ENCODE results near the gene LLPH.

GRCh38 chr12:66127650-66128049, 2.9 kb downstream of the LLPH start:
- TF ChIP-seq EZH2 (IDR thresholded peaks at IDR 0.05): no peak
- TF ChIP-seq, protein P1, sequence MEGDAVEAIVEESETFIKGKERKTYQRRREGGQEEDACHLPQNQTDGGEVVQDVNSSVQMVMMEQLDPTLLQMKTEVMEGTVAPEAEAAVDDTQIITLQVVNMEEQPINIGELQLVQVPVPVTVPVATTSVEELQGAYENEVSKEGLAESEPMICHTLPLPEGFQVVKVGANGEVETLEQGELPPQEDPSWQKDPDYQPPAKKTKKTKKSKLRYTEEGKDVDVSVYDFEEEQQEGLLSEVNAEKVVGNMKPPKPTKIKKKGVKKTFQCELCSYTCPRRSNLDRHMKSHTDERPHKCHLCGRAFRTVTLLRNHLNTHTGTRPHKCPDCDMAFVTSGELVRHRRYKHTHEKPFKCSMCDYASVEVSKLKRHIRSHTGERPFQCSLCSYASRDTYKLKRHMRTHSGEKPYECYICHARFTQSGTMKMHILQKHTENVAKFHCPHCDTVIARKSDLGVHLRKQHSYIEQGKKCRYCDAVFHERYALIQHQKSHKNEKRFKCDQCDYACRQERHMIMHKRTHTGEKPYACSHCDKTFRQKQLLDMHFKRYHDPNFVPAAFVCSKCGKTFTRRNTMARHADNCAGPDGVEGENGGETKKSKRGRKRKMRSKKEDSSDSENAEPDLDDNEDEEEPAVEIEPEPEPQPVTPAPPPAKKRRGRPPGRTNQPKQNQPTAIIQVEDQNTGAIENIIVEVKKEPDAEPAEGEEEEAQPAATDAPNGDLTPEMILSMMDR (IDR thresholded peaks at IDR 0.05): no peak
- no peak for TF ChIP-seq EZH2phosphoT487 (IDR thresholded peaks at IDR 0.05)

Measured in neural progenitor cell (in vitro differentiated cells).